Activated CD4-positive, alpha-beta T cell treated with anti-CD3 and anti-CD28 coated beads for 1 hour (primary cell): ENCODE measurements around the gene PLK2.

ENCODE experiments used
- DNase-seq: peaks from one replicate; pipeline ENCODE4 v3.0.0-alpha.2; 2020

PLK2 gene

GRCh38 chr5:58460002-58460731, at the start of gene PLK2:
Gene PLK2 (minus strand): TSS chr5:58460086. CDS start chr5:58459959, 127 bp downstream.
- DNase-seq = peak; percentile 93

GRCh38 chr5:58507715-58508114, 47.8 kb upstream of the PLK2 start:
- DNase-seq = no peak

- DNase-seq = no peak
Observed at GRCh38 chr5:58505971-58506640, 46.2 kb upstream of the PLK2 start.

- no peak for DNase-seq
Observed at GRCh38 chr5:58505502-58505901, 45.6 kb upstream of the PLK2 start.

GRCh38 chr5:58504766-58505165, 44.9 kb upstream of the PLK2 start:
- DNase-seq = no peak

- no peak for DNase-seq
Observed at GRCh38 chr5:58503390-58504046, 43.6 kb upstream of the PLK2 start.

- no peak for DNase-seq
Observed at GRCh38 chr5:58501778-58502417, 42.0 kb upstream of the PLK2 start.

- DNase-seq = no peak
Observed at GRCh38 chr5:58499941-58500340, 40.1 kb upstream of the PLK2 start.

- no peak for DNase-seq
Observed at GRCh38 chr5:58499231-58499630, 39.3 kb upstream of the PLK2 start.

GRCh38 chr5:58498340-58498942, 38.6 kb upstream of the PLK2 start:
- no peak for DNase-seq

- DNase-seq = no peak
Observed at GRCh38 chr5:58497921-58498320, 38.0 kb upstream of the PLK2 start.

- no peak for DNase-seq
Observed at GRCh38 chr5:58497386-58497785, 37.5 kb upstream of the PLK2 start.

GRCh38 chr5:58496488-58496887, 36.6 kb upstream of the PLK2 start:
- DNase-seq = no peak

- DNase-seq = no peak
Observed at GRCh38 chr5:58493141-58493540, 33.3 kb upstream of the PLK2 start.

GRCh38 chr5:58491216-58491892, 31.5 kb upstream of the PLK2 start, which contains the start of gene GAPT:
Gene GAPT (plus strand): TSS chr5:58491435. CDS start chr5:58494537, 3,102 bp downstream.
- DNase-seq = no peak

- DNase-seq = no peak
Observed at GRCh38 chr5:58490402-58491050, 30.6 kb upstream of the PLK2 start.

- DNase-seq = no peak
Observed at GRCh38 chr5:58486290-58486689, 26.4 kb upstream of the PLK2 start.

- DNase-seq = no peak
Observed at GRCh38 chr5:58484505-58484904, 24.6 kb upstream of the PLK2 start.

- DNase-seq = no peak
Observed at GRCh38 chr5:58482536-58482935, 22.6 kb upstream of the PLK2 start.

- no peak for DNase-seq
Observed at GRCh38 chr5:58481828-58482227, 21.9 kb upstream of the PLK2 start.

GRCh38 chr5:58481066-58481676, 21.3 kb upstream of the PLK2 start:
- no peak for DNase-seq
